A549 treated with DMSO at 1 μM for 4 hours (cell line): ENCODE results near the gene LRRC30. TPM values are rescaled to one million over a fixed set of nuclear protein-coding genes. Genes with fewer than 3 reads are reported as not detected.

Experiments
- total RNA-seq: library from RNA; stranded (reverse); fragments of 200-300 nt; extraction: Qiagen RNA extraction; gene quantifications from 5 replicates; pipeline ENCODE4 v1.2.3, GENCODE V29; 2022; ENCODE audit warnings: low read depth

LRRC30 gene
- not detected in 5 replicates for total RNA-seq

GRCh38 chr18:7230626-7231349, at the start of gene LRRC30:
Gene LRRC30 (plus strand): TSS chr18:7231089. CDS start chr18:7231139, 50 bp downstream.

Other genes starting within 250 kb of the LRRC30 start
- 0.06 to 0.31 TPM (median 0.11 TPM) in 5 replicates for gene LAMA1, start 113.3 kb upstream of the LRRC30 start, total RNA-seq